GF-D8 (cell line): ENCODE measurements around the gene KRT81.
"Not testable (repeated sequence)": the region's sequence is repeated elsewhere in the genome, so short reads cannot be mapped to it uniquely, and the experiment has no call there.

Experiments
- DNase-seq: peaks from one replicate; lab custom pipeline; 2025; lab: John Stamatoyannopoulos, UW

The KRT81 gene

DNA sequence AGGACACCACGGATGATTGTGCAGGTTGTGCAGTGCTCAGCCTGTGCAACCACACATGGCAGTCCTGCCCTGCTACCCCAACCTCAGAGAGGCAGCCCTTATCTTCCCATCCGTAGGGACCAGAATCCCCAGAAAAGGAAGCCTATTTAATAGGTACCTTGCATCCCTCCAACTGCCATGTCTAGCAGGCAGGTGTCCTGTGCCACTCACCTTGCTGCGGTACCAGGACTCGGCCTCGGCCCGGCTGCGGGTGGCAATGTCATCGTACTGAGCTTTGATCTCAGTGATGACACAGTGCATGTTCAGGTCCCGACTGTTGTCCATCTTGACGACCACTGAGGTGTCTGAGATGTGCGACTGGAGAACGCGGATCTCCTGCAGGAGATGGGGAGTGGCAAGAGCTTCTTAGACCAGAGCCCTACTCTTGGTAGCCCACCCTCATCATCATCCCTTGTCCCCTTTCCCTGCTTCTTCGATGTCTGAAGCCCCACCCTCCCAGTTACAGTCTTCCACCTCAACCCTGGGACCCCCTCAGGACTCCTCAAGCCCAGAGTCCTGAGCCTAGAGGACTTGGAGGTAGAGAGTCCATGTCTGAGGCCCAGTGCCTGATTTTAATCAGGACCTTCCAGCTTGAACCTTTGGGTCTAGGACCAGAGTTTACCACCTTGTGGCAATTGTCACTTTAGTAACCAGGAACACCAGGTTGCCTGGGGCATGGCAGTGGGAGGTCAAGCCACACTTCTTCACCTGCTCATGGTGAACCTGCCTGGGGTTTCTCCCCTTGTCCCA, 37.7 kb downstream of the KRT81 start:
- DNase-seq, result no peak

DNA sequence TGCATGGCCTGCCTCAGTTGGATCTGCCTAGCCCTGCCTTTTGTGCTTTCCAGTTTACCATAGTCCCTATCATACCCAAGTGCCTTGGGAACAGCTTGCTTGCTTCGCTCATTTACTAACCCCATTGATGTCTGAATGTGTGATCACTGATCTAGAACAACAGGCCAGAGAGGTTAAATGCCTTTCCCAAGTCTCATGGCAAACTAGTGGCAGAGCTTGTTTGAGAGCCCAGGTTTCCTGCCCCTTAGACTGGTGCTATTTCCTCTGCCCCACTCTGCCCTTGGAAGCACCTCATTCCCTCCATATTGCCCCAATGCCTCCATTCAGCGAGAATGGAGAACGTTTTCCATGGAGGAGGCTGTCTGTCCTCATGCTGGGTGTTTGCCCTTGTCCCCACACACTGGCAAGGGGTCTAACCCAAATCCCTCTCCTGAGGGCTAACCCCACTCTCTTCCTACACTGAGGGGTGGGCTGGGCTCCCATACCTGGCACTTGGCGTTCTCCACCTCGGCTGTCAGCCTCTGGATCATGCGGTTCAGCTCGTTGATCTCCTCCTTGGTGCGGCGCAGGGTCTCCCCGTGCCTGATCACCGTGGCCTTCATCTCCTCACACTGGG, 38.5 kb downstream of the KRT81 start:
- DNase-seq, result no peak

DNA sequence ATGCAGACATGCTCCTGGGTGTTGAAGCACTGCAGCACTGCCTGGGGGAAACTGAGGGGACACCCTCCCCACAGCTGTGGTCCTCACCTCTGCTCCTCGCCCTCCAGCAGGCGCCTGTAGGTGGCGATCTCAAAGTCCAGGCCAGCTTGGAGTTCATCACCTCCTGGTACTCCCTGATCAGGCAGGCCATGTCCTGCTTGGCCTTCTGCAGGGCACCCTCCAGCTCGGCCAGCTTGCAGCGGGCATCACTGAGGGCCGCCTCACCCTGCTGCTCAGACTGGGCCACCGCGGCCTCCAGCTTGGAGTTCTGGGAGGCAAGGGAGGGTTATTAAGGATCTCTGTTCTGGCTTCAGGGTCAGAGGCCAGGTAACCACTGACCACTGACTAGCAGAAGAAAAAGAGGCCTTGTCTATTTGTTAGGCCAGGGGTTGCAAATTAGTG, 39.1 kb downstream of the KRT81 start:
- DNase-seq, result not testable (repeated sequence)

DNA sequence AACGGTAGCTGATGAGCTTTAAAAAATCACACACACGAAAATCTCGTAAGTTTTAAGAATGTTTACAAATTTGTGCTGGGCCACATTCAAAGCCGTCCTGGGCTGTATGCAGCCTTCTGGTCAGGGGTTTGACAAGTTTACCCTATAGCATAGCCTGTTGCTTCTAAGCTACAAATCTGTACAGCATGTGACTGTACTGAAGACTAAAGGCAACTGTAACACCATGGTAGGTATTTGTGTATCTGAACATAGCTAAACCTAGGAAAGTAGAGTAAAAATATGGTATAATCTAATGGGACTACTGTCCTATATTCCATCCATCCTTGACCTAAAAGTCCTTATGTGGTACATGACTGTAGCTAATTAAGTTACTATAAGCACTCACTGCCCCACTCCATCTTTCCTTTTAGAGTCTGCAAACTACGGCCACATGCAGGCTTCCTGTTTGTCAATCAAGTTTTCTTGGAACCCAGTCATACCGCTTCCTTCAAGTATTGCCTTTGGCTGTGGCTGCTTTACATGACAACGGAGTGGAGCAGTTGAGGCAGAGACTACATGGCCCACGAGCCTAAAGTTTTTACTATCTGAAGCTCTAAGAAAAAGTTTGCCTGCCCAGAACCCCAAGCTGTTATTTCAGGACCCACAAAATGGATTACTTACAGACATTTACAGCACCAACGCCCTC, 39.8 kb downstream of the KRT81 start:
- no peak for DNase-seq

DNA sequence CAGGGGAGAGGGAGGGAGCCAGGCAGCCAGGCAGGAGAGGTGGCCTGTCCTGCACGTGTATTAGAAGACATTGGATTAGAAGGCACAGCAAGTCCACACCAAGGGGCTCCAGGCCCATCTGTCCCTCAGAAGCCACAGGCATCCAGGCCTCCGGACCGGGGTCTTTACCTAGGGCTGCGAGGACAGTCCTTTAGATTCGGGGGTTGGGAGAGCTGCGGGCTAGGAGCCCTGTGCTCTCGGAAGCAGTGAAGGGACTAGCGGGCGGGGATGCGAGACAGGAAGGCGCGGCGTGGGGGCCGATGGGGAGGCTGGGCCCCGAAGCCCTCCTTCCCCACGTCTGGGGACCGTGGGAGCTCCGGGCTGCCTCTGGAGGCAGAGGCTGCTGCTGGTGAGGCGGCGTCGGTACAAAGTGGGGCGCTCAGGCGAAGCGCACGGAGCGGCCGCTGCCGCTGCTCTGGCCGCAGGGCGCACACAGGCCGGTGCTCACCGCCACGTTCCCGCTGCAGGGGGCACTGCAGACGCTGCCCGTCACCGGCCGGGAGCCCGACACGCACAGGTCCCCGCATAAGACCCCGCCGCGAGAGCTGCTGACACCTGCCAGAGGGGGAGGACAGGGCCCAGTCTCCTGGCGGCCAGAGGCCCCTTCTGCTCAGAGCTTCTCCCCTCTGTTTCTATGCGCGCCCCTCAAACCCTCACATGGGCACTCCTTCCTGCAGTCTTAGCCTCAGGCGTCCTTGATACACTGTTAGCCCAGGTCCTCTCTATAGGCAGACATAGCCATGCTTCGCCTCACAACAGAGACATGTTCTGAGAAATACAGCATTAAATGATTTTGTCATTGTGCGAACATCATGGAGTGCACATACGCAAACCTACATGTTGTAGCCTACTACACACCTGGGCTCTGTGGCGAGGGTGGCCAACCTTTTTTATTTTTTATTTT, 41.0 kb downstream of the KRT81 start:
- DNase-seq, result no peak

DNA sequence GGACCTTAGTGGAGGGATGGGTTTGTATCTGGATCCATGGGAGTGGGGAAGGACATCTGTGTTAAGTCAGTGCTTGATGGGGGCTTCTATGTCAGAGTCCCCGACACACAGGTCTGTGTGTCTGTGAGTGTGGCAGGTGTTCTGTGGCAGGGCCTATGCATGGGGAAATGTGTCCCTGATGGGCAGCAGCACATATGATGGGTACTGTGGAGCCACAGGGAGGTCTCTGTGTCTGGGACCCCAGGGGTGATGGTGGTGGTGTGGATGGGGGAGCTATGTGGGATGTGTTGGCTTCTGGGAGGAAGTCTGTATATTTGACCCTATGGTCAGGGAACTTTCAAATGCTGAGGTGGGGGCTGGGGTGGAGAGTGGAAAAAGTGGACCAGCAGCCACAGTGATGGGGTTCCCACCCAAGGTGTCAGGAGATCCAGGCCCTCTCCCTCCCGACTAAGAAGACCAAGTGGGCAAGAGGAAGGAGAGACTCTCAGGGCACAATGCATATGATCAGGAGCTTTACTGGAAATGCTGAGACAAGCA, 41.8 kb downstream of the KRT81 start:
- DNase-seq, result no peak

DNA sequence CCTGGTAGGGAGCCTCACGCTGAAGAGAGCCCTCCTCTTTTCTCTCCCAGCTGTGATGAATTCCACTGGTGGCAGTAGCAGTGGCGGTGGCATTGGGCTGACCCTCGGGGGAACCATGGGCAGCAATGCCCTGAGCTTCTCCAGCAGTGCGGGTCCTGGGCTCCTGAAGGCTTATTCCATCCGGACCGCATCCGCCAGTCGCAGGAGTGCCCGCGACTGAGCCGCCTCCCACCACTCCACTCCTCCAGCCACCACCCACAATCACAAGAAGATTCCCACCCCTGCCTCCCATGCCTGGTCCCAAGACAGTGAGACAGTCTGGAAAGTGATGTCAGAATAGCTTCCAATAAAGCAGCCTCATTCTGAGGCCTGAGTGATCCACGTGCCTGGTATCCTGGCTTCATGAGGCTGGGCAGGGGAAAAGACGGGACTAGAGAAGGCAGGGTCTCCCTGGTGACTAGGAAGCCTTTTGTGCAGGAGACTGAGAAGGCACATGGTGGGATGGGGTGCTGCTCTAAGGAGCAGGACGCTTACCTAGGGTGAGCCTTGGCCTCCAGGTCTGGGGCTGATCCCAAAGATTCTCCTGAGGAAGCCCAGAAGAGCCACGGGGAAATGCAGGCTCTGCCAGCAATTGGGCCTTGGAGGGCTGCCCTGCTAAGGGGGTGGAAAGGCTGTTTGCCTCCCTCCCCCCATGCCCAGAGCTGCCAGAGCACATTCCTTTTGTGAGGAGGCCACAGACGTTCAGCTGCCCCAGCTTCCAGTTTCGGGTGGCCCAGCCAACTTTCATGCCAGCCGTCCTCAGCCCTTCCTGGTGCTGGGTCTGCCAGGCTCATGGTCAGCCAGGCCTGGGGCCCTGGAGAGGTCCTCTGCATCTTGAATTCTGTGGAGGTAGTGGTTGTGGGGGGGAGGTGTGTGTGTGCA, 42.5 kb downstream of the KRT81 start:
- no peak for DNase-seq

DNA sequence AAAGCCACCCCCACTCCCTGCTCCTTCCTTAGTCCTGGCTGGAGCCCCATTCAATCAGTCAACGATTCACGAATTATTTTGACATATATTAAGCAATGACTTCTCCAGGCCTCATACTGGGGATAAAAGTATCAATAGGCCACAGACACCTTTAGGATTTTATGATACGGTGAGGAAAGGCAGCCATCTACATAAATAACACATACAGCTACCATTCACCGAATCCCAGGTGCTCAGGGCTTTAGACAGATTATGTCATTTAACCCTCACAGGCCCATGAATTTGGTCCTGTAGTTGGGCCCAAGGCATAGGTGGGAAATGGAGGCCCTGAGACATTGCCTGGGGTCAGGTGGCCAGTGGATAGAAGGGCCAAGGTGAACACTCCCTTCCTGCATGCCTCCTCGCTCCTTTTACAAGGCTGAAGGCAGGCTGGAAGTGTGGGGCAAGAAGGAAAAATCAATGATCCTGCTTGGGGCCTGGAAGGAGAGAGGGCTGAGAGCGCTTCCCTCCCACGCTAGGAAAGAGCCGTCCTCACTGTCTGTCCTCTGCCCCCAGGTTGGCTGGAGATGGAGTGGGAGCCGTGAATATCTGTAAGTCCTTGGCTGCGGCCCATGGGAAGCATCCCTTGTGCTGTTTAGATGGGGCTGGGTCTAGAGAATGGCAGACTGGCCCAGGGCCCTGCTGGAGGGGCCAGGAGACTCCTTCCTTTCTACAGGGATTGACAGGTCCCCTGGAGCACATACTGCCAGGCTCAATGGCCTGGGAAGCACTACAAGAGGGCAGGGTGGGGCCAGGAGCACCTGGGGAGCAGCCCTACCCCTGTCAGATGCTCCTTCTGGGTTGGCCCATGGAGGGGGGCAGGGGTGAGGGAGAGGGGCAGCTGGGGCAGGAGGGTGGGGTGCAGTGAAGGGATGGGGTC, 43.5 kb downstream of the KRT81 start:
- no peak for DNase-seq

DNA sequence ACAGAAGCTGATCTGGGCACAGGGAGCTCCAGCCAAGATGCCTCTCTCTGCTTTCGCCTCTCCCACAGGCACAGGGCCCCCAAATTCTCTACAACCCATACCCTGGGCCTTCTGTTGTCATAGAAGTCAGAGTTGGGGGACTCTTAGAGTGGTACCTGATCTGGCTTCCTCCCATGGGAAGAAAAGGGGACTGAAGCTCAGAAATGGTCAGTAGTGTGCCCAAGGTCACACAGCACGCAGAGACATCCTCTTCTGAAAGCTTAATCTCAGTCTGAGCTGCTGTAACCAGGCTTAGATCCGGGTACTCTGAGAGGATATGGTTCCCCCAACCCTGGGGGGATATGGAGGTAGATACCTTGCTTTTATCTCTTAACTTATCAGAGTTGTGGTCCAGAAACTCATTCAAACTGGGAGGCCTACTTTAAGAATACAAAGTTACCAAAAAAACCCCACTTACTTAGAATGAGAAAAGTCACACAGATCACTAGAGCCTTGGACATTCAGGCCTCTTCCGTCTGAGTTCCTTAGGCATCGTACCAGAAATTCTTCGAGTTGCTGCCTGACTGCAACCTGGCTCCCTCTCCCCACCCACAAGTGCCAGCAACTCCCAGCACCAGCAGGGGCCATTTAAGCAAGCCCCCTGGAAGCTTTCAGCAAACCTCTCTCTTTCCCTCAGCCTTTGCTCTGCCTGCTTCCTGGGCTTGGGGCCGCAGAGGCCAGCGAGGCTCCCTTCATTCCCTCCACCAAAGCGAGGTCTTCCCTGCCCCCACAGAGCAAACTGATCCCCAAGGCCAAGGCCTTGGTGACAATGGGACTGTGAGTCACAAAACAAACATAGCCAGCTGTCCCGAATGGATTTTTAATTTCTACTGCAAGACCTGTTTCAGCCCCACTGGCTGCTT, 44.4 kb downstream of the KRT81 start:
- no peak for DNase-seq

DNA sequence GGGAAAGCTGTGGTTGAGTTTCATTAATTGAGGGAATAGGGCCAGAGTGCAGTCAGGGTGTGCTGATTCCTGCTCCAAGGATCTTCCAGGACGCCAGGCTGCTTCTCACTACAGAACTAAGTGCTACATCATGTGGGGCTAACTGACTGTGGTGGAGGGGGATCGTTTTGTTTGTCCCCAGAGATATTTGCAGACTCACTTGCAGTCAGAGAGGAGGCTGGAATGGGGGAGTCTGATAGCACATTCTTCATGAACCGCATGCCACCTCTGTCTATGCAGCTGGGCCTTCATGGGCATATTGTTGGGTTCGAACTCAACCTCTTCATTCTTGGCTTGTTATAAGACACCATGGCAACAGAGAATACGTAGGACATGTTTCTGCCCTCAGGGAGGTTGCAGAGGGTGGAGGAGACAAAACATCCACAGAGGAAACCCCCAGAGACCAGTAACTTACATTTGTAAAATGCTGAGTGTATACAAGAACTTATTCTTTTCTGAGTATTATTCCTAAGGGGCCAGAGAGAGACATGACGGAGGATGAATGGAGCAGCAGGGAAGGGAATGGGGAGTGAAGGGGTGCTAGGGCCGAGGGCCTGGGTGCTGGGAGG, 45.3 kb downstream of the KRT81 start:
- DNase-seq, result no peak

DNA sequence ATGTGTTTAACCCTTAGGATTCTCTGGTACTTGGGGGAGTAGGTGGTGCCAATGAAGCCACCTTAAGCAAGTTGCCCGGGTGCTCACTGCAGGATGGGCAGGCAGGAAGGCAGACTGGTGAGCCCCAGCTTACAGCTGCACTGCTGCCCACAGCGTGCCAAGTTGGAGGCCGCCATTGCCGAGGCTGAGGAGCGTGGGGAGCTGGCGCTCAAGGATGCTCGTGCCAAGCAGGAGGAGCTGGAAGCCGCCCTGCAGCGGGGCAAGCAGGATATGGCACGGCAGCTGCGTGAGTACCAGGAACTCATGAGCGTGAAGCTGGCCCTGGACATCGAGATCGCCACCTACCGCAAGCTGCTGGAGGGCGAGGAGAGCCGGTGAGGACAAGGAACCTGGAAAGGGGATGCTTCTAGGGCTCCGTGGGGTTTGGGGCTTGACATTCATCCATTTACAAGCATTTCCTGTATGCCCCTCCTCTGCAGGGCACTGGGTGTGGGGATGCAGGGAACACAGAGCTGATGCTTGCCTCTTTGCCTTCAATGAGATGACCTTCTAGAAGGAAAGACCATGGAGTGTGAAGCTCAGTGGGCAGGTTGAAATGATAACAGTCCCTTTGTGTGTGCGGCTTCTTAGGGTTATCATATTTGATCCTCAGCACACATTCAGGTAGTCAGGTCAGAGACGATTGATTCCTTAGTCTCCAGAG, 45.9 kb downstream of the KRT81 start:
- DNase-seq, result no peak

DNA sequence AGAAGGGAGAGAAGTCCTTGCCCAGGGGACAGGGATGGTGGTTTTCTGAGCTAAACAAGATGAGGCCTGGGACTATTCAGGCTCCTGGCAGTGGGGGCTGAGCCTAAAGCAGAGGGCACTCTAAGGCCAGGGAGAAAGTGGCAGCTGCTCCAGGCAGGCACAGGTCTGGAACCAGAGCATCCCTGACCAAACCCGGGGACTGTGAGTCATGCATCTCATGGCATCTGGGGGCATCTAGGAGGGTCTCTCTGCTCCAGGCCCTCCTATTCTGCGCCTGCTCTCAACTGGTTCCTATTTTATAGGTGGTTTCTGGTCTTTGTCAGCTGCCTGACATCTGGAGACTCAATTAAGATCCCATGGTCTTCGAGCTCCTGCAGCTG, 46.7 kb downstream of the KRT81 start:
- DNase-seq, result no peak

DNA sequence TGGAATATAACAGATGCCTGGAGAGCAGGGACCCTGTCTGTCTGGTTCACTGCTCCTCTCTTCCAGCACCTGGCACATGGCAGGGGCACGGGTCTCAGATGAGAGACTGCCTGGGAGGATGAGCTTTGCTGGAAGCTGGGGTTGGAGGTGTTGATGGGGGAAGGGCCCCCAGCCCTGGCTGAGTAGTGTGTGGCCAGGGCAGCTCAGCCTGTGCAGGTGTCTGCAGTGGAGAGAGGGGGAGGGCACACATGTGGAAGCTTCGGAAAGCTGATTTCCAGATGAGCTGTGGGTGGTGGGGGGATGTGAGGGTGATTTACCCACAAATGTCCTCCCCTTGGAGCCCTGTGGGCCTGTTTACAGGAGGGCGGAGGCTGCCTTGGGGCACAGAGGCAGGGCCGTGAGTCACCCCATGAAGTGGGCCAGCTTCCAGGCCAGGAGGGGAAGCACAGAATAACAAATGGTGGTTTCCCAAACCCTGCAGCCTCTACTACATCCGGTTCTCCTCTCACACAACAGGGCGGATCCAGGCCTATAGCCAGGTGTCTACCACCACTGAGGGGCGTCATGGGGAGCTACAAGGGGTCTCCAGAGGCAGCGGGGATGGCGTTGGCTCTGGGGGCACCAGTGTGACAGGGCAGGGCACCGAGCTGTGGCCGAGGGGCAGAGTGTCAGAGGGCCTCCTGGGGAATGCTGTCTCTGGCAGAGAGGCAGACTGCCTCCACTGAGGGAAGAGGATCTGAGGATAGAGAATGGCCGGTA, 47.3 kb downstream of the KRT81 start:
- DNase-seq, result no peak

DNA sequence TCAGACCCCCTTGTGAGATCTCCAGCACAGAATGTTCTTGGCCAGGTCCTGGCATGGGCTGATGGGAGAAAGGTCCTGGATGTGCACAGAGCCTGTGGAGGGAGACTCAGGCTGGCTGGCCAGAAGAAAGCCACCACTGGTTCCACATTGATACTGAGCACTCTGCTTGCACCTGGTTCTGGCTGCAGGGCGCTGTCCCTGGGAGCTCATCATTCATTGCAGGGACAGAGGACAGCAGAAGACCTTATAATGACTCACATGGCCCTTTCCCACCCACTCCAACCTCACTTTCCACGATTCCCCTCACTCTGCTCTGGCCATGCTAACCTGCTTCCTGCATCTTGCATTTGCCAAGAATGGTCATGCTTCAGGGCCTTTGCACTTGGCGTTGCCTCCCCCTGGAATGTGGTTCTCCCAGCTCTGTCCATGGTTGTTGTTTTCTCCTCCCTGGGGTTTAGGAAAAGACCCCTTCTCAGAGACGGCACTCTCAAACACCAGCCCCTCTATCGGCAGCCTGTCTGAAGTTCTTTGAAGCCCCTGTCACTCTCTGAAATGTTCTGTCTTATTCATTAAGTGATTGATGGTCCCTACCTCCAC, 48.0 kb downstream of the KRT81 start:
- DNase-seq, result no peak

DNA sequence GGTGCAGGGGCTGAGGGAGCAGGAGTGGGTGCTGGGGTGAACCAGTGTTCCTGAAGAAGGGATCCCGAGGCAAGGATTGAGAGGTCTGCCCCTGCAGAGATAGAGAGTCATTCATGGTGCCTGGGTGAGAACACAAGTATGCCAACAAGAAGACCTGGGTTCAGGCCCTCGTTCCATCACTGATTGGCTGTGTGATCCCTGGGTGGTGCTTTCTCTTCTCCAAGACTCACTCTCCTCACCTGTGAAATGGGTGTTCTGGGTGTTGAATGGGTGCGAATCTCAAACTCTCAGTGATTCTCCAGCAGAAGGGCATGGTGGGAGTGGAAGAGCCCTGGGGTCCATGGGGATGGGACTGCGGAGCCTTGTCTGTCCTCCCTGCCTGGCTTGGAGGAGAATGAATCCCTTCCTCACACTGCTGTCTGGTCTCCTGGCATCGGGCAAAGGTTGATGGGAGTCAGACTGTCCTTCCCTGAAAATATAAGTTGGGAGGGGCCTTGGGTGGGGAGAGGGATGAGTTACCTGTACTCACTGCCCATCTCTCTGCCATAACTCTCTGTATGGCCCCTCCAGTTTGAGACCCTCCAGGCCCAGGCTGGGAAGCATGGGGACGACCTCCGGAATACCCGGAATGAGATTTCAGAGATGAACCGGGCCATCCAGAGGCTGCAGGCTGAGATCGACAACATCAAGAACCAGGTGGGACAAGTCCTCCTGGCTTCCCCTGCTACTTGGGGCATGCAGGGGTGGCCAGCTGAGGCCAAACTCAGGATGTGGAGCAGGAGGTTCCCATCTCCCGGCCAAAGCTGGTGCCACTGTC, 48.7 kb downstream of the KRT81 start:
- no peak for DNase-seq
